ENCODE data around the gene ECM2.

Gene ECM2

GRCh38 chr9:92482329-92482728, 53.5 kb downstream of the ECM2 start, which contains the start of gene ASPN:
ASPN (minus strand) TSS chr9:92482506.
- no peak within 1 kb of the TSS for H3K4me3 ChIP-seq (ENCODE audit: low read length)
- DNase-seq (ENCODE audit: low read depth): peak; percentile 85
- TF ChIP-seq CTCF (conservative IDR thresholded peaks at IDR 0.05; ENCODE audit: low read length): no peak

- H3K4me3 ChIP-seq (ENCODE audit: low read length): no peak overlapping the region
- DNase-seq (ENCODE audit: low read depth): no peak
- TF ChIP-seq CTCF (conservative IDR thresholded peaks at IDR 0.05; ENCODE audit: low read length): no peak
Measured at GRCh38 chr9:92480986-92481633, 54.7 kb downstream of the ECM2 start.

- no peak for TF ChIP-seq CTCF (conservative IDR thresholded peaks at IDR 0.05; ENCODE audit: low read length)
- no peak overlapping the region for H3K4me3 ChIP-seq (ENCODE audit: low read length)
- DNase-seq (ENCODE audit: low read depth): peak; percentile 13
Measured at GRCh38 chr9:92480291-92480771, 55.5 kb downstream of the ECM2 start.

- no peak overlapping the region for H3K4me3 ChIP-seq (ENCODE audit: low read length)
- DNase-seq (ENCODE audit: low read depth): no peak
- TF ChIP-seq CTCF (conservative IDR thresholded peaks at IDR 0.05; ENCODE audit: low read length): no peak
Measured at GRCh38 chr9:92479346-92479745, 56.4 kb downstream of the ECM2 start.

- no peak for TF ChIP-seq CTCF (conservative IDR thresholded peaks at IDR 0.05; ENCODE audit: low read length)
- H3K4me3 ChIP-seq (ENCODE audit: low read length): no peak overlapping the region
- DNase-seq (ENCODE audit: low read depth): no peak
Measured at GRCh38 chr9:92478783-92479182, 57.0 kb downstream of the ECM2 start.

GRCh38 chr9:92476962-92477361, 58.8 kb downstream of the ECM2 start:
- no peak overlapping the region for H3K4me3 ChIP-seq (ENCODE audit: low read length)
- TF ChIP-seq CTCF (conservative IDR thresholded peaks at IDR 0.05; ENCODE audit: low read length): no peak
- DNase-seq (ENCODE audit: low read depth): no peak

- TF ChIP-seq CTCF (conservative IDR thresholded peaks at IDR 0.05; ENCODE audit: low read length): no peak
- no peak overlapping the region for H3K4me3 ChIP-seq (ENCODE audit: low read length)
- DNase-seq (ENCODE audit: low read depth): no peak
Measured at GRCh38 chr9:92474587-92474986, 61.2 kb downstream of the ECM2 start.
